Stomach (tissue), 9 donors: Measurements from ENCODE around the gene ZNF8. TPM values are rescaled to one million over a fixed set of nuclear protein-coding genes. Genes with fewer than 3 reads are reported as not detected.
"Not testable (repeated sequence)": the region's sequence is repeated elsewhere in the genome, so short reads cannot be mapped to it uniquely, and the experiment has no call there.

Experiments
- DNase-seq, 2 donors: peaks; one replicate each; pipeline versions ENCODE4 v3.0.0 to v3.0.0-alpha.2; 2013 to 2019
- H3K27ac ChIP-seq, 5 donors: fragments of 200-600 bp in 4 of 5; sonication (generic) in 4 of 5; one replicate each; pipeline ENCODE4 v1.5.1; 2013 to 2019; ENCODE audit warnings: mild to moderate bottlenecking in 1 of 5, moderate library complexity in 1 of 5
- H3K27me3 ChIP-seq, 3 donors: fragments of 200-600 bp; sonication (generic); one replicate each; pipeline ENCODE4 v1.5.1; 2017 to 2019; ENCODE audit warnings: mixed run types in 1 of 3
- H3K36me3 ChIP-seq, 4 donors: fragments of 200-600 bp; sonication (generic); 1 replicate in 3 of 4; 2 replicates in 1 of 4; pipeline ENCODE4 v1.5.1; 2016 to 2019
- H3K4me1 ChIP-seq, 4 donors: fragments of 200-600 bp; sonication (generic); one replicate each; pipeline ENCODE4 v1.5.1; 2016 to 2019
- H3K4me3 ChIP-seq, 4 donors: fragments of 200-600 bp; sonication (generic) in 3 of 4; one replicate each; pipeline ENCODE4 v1.5.1; 2016 to 2019; ENCODE audit warnings: mild to moderate bottlenecking in 1 of 4
- H3K9me3 ChIP-seq, 4 donors: fragments of 200-600 bp; sonication (generic); one replicate each; pipeline ENCODE4 v1.5.1; 2016 to 2019
- CTCF ChIP-seq, 7 experiments: fragments of 450-650 bp in 4 of 7; fragments of 200-600 bp in 3 of 7; sonication (generic) in 3 of 7; IDR thresholded peaks; one replicate each; pipeline ENCODE4 v1.5.1; 2016 to 2019; ENCODE audit warnings: antibody characterized with exemption in 7 of 7, control low read depth in 2 of 7, mild to moderate bottlenecking in 1 of 7
- EP300 ChIP-seq: sonication (generic); formaldehyde crosslinking; IDR thresholded peaks from one replicate; pipeline ENCODE4 v1.6.1; 2017; ENCODE audit warnings: antibody characterized with exemption
- POLR2A ChIP-seq, 4 donors: fragments of 450-650 bp; IDR thresholded peaks; one replicate each; pipeline ENCODE4 v1.6.1; 2016; ENCODE audit warnings: antibody characterized with exemption in 4 of 4, control low read depth in 2 of 4, mild to moderate bottlenecking in 1 of 4, moderate library complexity in 1 of 4
- POLR2AphosphoS5 ChIP-seq, 3 donors: sonication (generic); formaldehyde crosslinking; IDR thresholded peaks; one replicate each; pipeline ENCODE4 v1.6.1; 2016; ENCODE audit warnings: antibody characterized with exemption in 3 of 3
- WGBS, 5 donors: extraction: QIAGEN DNeasy Blood & Tissue Kit in 3 of 5; methylation state at CpG; one replicate each; pipeline versions ENCODE4 v1.1.5 to v1.1.7; 2013 to 2018; 5-methylcytosine and 5-hydroxymethylcytosine counted together
- intact Hi-C: fragments of 100-400 bp; cut with DNase I; formaldehyde crosslinking; loops from one replicate; pipeline ENCODE4 v1.15.1; 2023; ENCODE audit warnings: low total_unique reads
- polyA plus RNA-seq, 3 donors: library from polyadenylated mRNA; stranded (reverse); fragments of 200-250 nt; gene quantifications; one replicate each; pipeline ENCODE4 v1.2.3, GENCODE V29; 2013
- total RNA-seq, 5 donors: library from RNA; depleted of rRNA; stranded (reverse); fragments of >200 nt; gene quantifications; one replicate each; pipeline versions ENCODE4 v1.1.0 to v1.2.3, GENCODE V29; 2014 to 2016
- donor health status: healthy with polysubstance abuse.
- donor health status: Bipolar disorder and iron deficiency.
- donor health status: healthy.

ZNF8 gene
- total and polyA plus RNA-seq, 8 donors, result 0.81 to 9.0 (median 2.5) TPM

- peak in 1 of 7 experiments; percentile 23 for TF ChIP-seq CTCF (IDR thresholded peaks at IDR 0.05)
- H3K27me3 ChIP-seq, intact Hi-C loops, H3K27ac ChIP-seq, H3K4me3 ChIP-seq, H3K9me3 ChIP-seq: not testable (repeated sequence)
- peaks cover 34 to 87% (median 85%) of the 10 kb centered on the region in 4 donors for H3K36me3 ChIP-seq
- H3K4me1 ChIP-seq, result peaks cover 8 to 35% (median 18%) of the 10 kb centered on the region in 4 donors
- DNase-seq, result peak in 1 of 2 donors; percentile 34
- 66 to 82% (median 78%) methylated on average over 12 to 13 of the region's 13 CpGs for WGBS, 5 donors
Measured at GRCh38 chr19:58310685-58311084, 31.9 kb downstream of the ZNF8 start.

GRCh38 chr19:58311345-58311865 lies 32.6 kb downstream of the ZNF8 start:
- peaks cover 34 to 94% (median 92%) of the 10 kb centered on the region in 4 donors for H3K36me3 ChIP-seq
- H3K4me1 ChIP-seq, result peaks cover under 1 to 27% (median 11%) of the 10 kb centered on the region in 4 donors
- no peak overlapping the region for H3K27ac ChIP-seq
- no peaks in the 10 kb centered on the region for H3K27me3 ChIP-seq
- intact Hi-C loops, result no loop called here
- DNase-seq, result no peak
- no peak for TF ChIP-seq POLR2AphosphoS5 (IDR thresholded peaks at IDR 0.05)
- TF ChIP-seq POLR2A (IDR thresholded peaks at IDR 0.05), result no peak
- no peak for TF ChIP-seq CTCF (IDR thresholded peaks at IDR 0.05)
- TF ChIP-seq EP300, result no peak
- 89 to 98% (median 94%) methylated on average over 7 of the region's 7 CpGs for WGBS, 5 donors
- H3K9me3 ChIP-seq, result no peaks in the 10 kb centered on the region
- no peak overlapping the region for H3K4me3 ChIP-seq

- no peaks in the 10 kb centered on the region for H3K9me3 ChIP-seq
- H3K4me1 ChIP-seq, result no peaks in the 10 kb centered on the region
- no peaks in the 10 kb centered on the region for H3K27me3 ChIP-seq
- H3K36me3 ChIP-seq, result peaks cover 32 to 70% (median 67%) of the 10 kb centered on the region in 4 donors
- TF ChIP-seq EP300, result no peak
- no peak for TF ChIP-seq POLR2A (IDR thresholded peaks at IDR 0.05)
- no peak for TF ChIP-seq CTCF (IDR thresholded peaks at IDR 0.05)
- TF ChIP-seq POLR2AphosphoS5 (IDR thresholded peaks at IDR 0.05), result no peak
- intact Hi-C loops, result no loop called here
- no peak overlapping the region for H3K27ac ChIP-seq
- DNase-seq, result no peak
- 88 to 100% (median 96%) methylated on average over 2 of the region's 2 CpGs for WGBS, 5 donors
- no peak overlapping the region for H3K4me3 ChIP-seq
Measured at GRCh38 chr19:58315580-58315979, 36.8 kb downstream of the ZNF8 start.

- peaks cover 23 to 65% (median 61%) of the 10 kb centered on the region in 4 donors for H3K36me3 ChIP-seq
- DNase-seq, result peak in 1 of 2 donors; percentile 71
- no peak overlapping the region for H3K4me3 ChIP-seq
- H3K27me3 ChIP-seq, result no peaks in the 10 kb centered on the region
- 61 to 67% (median 63%) methylated on average over 7 of the region's 7 CpGs for WGBS, 5 donors
- no peak overlapping the region for H3K27ac ChIP-seq
- TF ChIP-seq EP300 (no peak), POLR2A (IDR thresholded peaks at IDR 0.05) (no peak), POLR2AphosphoS5 (IDR thresholded peaks at IDR 0.05) (no peak), CTCF (IDR thresholded peaks at IDR 0.05) (no peak)
- H3K4me1 ChIP-seq, result no peaks in the 10 kb centered on the region
- no peaks in the 10 kb centered on the region for H3K9me3 ChIP-seq
- intact Hi-C loops, result no loop called here
Measured at GRCh38 chr19:58317476-58318072, 38.8 kb downstream of the ZNF8 start.
